ENCODE data around the gene NPNT. TPM values are rescaled to one million over a fixed set of nuclear protein-coding genes. Genes with fewer than 3 reads are reported as not detected.

NPNT gene
- total RNA-seq, 1 donor from 2014 or later = 15.4 TPM

DNA sequence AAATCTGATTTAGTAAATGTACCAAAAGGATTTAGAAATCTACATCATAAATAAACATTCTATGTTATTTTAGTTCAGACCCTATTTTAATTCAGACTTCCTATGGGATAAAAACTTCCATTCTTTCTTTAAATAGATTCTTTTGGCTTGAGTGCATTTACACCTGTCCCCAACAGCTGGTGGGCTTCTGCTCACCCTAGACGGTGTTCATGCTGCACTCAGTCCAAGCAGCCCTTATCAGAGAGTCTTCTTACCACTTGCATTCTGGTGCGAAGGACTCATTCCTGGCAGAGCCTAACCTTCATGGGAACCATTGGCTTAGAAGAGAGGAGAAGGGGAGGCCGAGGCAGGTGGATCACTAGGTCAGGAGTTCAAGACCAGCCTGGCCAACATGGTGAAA lies 57.3 kb downstream of the NPNT start:
- DNase-seq (ENCODE audit: low read depth) = no peak
- no peak overlapping the region for H3K4me3 ChIP-seq (ENCODE audit: low read depth, low read length)
- TF ChIP-seq CTCF (conservative IDR thresholded peaks at IDR 0.05; ENCODE audit: low read depth, low read length) = no peak

- no peak overlapping the region for H3K4me3 ChIP-seq (ENCODE audit: low read depth, low read length)
- no peak for TF ChIP-seq CTCF (conservative IDR thresholded peaks at IDR 0.05; ENCODE audit: low read depth, low read length)
- no peak for DNase-seq (ENCODE audit: low read depth)
Observed at GRCh38 chr4:105956569-105956968, 61.3 kb downstream of the NPNT start.

- no peak for TF ChIP-seq CTCF (conservative IDR thresholded peaks at IDR 0.05; ENCODE audit: low read depth, low read length)
- H3K4me3 ChIP-seq (ENCODE audit: low read depth, low read length) = no peak overlapping the region
- no peak for DNase-seq (ENCODE audit: low read depth)
Observed at GRCh38 chr4:105957680-105958079, 62.4 kb downstream of the NPNT start.

DNA sequence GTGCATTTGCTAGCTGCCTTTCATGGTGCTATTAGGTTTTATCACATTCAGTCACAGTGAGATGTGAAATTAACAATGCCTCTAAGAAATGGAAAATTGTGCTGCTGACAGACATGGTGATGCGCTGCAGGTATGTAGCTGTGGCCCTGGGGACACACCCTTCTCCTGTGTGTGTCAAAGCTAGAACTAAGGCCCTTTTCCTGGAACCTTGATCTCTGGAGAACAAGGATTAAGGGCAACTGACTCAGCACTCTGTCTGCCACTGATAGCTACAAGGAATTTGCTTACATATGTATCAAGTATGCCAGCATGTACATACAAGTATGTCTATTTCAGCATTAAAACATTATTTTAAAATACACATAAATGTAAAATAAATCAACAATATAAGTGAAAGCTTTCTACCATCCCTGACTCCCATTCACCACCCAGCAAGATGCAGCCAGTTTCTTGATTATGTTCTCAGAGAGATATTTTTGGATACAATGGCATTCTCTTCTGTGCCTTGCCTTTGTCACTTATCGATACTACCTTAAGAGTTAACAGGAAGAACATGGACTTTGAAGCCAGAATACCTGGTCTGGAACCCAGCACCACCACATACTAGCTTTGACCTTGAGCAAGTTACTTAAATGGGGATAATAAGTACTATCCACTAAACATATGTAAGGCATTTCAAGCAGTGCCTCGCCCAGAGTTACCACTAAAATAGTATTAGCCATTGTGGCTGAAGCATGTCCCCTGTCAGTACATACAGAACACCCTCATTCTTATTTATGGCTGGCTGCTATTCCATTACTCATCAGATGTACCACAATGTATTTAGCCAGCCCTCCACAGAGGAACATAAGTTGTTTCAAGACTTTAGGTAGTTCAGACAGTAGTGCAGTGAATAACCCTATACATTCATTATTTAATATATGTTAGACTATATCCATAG lies 68.5 kb downstream of the NPNT start:
- no peak for DNase-seq (ENCODE audit: low read depth)
- TF ChIP-seq CTCF (conservative IDR thresholded peaks at IDR 0.05; ENCODE audit: low read depth, low read length) = no peak
- H3K4me3 ChIP-seq (ENCODE audit: low read depth, low read length) = no peak overlapping the region

GRCh38 chr4:105965183-105965800 lies 70.0 kb downstream of the NPNT start:
- no peak overlapping the region for H3K4me3 ChIP-seq (ENCODE audit: low read depth, low read length)
- no peak for TF ChIP-seq CTCF (conservative IDR thresholded peaks at IDR 0.05; ENCODE audit: low read depth, low read length)
- DNase-seq (ENCODE audit: low read depth) = no peak

DNA sequence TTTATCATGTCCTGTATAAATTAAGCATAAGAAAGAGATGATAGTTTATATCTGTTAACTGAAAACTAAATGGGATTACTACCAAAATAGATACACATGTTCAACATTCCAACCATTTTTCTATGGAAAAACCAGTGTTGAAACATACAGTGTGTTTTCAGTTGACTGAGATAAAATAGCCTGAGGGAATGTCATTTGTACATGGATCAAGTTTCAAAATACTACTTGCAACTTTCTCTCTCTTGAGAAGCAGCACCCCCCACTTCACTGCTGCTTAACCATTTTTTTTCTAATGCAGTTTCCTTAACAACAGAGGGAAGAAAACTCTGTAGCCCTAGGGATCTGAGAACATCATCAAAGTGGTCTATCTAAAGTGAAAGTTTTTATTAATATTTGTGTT lies 70.8 kb downstream of the NPNT start:
- no peak for TF ChIP-seq CTCF (conservative IDR thresholded peaks at IDR 0.05; ENCODE audit: low read depth, low read length)
- DNase-seq (ENCODE audit: low read depth) = no peak
- H3K4me3 ChIP-seq (ENCODE audit: low read depth, low read length) = no peak overlapping the region
